NCI-H510A (cell line): ENCODE data around the gene ALK.

Experiments used
- DNase-seq: peaks from one replicate; lab custom pipeline; 2025; lab: John Stamatoyannopoulos, UW

The ALK gene

DNA sequence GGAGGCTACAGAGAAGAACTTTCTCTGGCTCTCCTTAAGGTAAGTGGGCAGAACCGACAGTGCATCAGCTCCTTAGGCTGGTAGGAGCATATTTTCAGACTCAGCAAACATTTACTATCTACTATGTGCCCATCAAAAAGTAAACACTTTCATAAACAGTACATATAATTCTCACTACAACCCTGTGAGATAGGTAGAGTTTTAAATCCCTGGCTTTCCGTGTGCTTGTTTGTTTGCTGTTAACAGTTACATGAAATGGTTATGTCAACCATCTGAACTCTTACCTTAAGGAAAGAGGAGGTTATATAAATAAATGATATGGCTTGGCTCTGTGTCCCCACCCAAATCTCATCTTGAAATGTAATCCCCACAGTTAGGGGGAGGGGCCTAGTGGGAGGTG lies 310.1 kb downstream of the ALK start:
- no peak for DNase-seq

DNA sequence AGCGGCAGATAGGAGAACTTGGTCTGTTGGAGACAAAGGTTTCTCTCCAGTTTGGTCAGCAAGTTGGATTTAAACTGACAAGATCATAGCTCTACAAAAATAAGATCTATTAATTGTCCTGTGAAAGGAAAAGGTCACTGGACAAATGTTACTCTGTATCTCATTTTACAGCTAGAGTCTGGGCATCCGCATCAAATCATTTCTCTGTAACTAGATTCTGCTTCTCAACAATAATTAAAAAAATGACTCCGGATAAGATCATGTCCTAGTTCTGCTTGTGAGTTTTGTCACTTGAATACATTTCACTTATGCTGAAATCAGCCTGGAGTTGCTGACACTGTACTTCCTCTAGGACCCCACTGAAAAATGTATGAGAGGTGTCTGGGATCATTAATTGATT lies 310.8 kb downstream of the ALK start:
- no peak for DNase-seq

DNA sequence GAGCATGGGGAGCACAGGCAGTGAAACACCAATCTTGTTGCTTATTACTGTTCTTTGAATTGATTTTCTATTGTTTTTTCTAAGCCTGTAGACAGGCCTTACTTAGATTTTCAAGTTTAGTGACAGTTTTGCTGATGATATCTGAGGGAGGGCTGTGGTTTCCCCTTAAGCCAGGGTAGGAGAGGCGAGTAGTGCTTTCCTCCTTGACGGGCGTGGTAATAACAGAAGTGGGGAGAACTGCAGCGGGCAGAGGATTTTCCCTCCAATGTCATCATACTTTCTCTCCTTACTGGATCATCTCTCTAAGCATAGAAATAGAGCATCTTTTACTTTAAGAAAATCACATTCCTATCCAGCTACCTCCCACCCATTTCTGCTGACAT lies 314.4 kb downstream of the ALK start:
- no peak for DNase-seq

DNA sequence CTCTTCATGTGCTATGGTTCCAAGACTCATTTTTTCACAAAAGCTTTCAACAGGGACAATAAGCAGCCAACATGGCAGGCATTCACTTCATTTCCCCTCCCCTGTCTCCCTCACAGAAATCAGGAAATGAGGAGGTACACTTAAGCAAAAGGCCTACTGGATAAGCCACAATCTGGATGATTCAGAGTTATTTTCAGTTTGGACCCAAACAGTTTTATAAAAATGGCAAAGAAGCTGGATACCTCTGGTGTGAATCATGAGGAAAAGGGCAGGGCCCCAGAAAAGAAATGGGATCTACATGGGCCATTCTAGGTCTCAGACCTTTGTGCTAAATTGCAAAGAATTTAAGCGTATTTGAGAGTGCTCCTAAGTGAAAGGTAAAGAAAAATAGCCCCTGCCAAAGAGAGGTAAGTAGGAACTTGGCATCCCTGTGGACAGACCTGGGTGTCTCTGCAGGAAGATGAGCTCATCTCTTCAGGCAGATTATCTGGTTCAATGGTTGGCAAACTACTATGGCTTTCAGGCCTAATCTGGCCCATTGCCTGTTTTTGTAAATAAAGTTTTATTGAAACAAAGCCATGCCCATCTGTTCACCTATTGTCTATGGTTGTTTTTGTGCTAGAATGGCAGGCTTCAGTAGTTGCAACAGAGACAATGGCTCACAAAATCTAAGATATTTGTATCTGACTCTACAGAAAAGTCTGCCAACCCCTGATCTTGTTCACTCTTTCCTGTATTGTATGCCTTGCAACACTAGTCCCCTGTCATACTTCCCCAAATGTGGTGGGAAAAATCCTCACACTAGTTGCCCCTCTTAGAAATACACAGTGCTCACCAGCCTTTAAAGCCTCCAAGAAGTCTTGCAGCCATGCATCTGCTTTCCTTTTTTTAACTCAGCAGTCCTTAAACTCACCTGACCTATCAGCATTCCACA lies 315.0 kb downstream of the ALK start:
- DNase-seq, result no peak

DNA sequence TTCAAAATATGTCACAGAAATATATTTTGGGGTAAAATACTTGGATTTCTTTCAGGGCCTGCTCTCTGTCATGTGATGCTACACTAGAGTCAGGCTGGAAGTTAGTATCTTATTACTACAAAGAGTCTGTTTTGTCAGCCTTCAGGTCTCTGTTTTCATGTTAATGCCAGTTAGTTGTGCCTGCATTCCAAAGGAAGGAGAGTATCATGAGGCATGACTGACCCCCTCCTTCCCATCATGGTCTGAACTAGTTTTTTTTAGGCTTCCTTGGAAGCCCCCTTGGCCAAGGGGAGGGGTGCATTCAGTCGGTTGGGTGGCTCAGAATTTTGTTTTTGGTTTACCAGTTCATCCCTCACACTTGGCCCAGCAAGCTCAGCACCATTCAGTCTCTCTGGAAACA lies 318.0 kb downstream of the ALK start:
- DNase-seq, result no peak

DNA sequence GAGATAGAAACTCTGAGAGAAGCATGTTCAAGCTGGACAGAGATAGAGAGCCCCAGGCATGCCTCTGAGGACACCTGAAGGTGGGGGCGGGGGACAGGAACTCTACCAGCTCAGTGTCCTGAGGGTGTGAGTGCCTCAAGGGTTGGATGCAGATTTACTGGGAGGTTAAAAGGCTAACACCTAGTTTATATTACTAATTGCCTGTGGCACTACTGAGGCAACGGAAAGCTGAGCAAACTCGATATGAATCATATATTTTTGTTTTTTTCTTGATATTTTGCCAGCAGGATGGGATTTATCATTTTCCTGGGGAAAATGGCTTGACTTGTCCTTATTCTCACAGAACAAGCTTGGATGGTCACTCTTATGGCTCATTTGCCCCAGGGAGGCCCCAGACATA lies 319.5 kb downstream of the ALK start:
- no peak for DNase-seq

DNA sequence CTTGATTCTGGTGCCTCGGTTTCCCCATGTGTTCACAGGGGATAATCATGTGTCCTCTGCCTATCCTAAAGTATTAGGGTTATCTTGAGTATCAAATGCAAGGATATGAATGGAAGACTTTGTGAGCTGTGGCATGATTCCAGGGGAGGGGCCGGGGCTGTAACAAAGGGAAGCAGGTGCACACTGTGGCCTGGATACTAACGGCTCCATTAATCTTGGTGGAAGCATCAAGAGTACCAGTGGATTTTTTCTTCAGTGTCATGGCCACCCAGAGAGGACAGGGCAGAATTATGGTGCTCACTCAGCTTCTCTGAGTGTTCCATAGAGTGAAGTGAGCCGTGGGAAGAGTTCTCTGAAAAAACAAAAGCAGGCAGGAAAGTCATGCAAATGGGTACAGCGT lies 320.1 kb downstream of the ALK start:
- no peak for DNase-seq

DNA sequence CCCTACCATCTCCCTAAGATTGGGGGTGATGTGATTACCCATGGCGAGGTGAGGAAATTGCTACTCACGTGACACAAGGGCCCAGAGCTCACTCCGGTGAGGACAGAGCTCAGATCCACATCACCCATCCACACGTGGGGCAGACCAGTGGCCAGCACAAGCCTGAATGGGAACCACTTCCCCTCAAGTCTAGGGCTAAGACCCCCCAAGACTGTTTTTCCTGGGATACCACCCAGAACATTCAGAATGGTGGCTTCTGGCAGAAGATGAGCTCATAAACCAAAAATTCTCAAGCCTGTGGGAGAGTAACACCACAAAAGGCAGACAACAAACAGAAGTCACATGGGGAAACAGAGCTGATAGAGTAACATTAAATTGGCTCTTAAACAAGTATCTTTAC lies 321.4 kb downstream of the ALK start:
- no peak for DNase-seq

DNA sequence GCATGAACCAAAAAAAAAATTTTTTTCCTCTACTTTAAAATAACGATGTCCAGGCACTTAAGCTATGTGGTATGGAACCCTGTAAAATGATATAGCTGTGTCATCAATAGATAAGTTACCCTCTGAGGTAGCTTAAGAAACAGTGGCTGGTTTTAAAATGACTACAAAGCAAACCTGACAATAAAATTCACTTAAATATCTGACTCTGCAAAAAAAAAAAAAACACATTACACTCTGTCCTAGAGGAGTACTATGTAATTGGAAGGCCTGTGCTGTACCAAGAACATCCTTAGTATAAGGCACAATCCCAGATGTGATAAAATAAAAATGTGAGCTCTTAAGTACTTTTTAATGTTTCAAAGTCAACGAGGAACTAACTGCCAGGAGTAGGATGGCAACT lies 322.4 kb downstream of the ALK start:
- DNase-seq, result no peak

DNA sequence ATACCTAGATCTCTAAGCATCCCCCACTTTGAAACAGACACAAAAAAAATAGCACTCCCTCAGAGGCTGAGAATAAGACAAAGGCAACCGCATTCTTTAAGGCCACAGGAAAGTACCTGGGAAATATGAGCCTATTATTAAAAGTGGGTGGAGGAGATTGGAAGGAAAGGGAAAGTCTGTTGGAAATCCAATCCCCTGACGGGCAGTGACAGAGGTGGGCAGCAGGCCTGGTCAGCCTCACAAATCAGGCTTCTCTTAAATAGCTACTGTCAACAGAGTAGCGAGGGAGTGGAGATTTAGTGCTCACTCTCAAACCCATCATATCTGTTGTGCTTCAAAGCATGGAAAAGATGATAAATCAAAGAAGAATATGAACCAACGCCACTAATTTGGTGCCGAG lies 324.4 kb downstream of the ALK start:
- DNase-seq, result no peak

DNA sequence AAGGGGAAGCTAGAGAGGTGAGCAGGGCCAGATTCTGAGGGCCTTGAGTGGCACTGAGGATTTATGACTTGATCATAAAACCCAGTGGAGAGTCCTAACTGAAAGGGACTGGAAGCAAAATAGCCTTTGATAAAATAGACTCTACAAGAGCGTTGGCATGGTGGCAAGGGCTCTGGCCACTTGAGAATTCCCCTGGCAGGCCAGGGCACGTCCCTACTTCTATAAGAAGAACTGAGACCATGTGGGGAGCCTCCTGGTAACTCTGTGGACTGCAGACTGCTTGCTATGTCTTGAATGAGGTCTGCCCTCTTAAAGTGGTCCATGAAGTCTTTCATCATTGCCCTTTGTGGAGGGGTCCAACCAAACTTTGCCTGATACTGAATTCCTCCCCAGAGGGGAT lies 324.8 kb downstream of the ALK start:
- DNase-seq, result peak; percentile 31

DNA sequence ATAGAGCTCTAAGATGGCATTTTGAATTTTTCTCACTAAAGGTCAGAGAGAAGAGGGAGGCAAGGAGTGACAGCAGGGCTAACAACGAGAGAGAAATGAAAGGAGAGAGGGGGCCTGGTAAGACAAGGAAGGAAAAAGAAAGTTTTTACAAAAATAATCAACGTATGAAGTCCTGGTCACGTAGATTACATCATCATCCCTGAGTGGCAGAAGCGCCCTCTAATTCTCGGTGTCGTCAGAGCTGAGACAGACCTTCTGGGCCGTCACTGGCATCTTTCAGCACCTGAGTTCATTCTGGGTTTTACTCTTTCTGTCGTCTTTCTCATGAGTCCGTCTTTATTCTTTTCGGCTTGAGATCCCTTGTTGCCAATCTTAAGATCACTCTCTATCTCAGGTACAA lies 329.8 kb downstream of the ALK start:
- DNase-seq, result no peak

DNA sequence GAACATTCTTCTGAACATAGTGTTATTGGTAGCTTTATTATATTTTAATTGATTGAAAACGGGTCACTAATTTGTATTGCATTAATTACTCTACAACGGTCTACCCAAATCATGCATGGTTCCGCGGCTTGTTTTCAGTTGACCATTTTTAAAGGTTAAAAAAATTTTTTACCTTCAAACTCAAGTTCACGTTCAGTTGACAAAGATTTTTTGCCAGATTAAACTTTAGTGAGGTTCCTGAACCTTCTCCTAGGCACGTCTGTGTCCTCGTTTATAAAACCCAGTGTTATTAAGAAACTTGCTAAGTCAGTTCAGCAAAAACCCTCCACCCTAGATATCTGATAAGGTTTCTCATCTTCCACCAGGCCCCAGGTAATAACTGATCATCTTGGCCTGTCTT lies 331.2 kb downstream of the ALK start:
- DNase-seq, result no peak

DNA sequence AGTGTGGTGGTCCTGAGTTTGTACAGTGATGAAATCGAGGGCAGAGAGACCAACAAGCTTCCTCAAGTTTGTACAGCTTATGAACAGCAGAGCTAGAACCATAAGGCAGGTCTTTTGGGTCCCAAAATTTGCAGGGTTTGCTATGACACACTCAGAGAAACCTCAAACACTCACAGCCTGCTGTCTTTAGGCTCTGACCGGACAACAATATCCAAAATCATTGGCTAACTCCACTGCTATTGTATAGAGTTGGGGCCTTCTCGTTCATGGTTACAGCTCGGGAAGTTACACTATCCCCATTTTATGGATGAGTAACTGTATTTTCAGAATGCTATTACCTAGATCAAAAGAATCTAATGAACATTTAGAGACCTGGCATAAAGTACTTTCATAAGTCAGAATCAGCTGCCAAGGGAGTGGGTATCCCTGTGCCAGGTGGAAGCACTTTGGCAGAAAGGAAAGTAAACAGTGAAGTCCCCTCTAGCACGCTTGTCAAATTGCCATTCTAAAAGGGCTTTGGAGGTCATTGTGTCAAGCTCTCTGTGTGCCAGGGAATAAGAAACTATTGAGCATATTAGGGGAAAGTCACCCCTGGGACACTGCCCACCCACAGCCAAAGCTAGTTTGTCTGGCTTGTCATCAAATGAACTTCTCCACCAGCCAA lies 331.8 kb downstream of the ALK start:
- no peak for DNase-seq

DNA sequence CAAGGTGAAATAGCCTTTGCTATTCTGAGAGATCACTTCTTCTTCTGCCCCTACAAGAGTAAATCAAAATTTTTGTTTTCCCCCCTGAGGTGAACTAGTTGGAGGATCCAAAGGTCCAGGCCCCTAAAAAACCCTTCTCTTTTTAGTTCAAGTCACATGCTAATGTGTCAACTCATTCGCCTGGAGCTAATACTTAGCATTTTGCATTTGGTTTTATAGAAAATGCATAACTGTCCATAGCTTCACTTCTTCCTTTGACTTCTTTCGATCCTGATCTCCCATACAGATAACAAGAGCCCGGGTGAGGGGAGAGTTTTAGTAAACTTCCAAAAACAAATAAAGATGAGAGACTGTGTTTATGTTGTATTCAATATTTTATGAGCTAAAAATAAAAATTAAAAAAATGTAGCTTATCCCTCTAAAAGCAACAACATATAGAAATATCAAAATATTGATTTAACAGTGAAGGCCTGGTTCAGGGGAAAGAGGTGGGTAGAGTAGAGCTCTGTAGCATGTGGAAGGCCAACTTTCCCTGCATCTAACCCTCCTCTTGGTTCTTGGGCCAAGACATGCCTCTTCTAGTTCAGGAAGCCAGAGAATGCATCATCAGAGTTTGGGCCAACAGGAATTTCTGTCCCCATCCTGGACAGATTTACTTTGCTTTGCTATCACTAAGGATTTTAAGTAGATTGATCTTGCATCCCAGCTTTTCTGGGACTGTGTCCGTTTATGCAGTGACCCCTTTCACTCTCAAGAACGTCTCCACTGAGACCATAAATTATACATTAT lies 333.8 kb downstream of the ALK start:
- no peak for DNase-seq

DNA sequence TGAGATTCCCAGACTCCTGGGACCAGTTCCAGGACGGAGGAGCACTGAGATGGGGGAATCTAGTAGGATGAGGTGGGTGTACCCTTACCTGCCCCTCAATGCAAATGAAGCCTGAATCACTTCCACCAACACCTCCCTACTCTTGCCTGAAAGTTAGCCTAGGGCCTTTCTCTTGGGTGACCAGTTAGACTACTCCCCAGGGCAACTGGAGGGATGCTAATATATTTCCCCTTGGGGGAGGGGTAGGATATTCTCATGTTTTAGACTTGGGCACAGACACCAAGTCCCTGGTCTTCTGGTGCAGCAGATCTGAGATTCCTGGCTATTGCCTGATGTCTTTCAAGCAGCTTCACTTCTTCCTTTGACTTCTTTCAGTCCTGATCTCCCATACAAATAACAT lies 334.5 kb downstream of the ALK start:
- DNase-seq, result no peak

DNA sequence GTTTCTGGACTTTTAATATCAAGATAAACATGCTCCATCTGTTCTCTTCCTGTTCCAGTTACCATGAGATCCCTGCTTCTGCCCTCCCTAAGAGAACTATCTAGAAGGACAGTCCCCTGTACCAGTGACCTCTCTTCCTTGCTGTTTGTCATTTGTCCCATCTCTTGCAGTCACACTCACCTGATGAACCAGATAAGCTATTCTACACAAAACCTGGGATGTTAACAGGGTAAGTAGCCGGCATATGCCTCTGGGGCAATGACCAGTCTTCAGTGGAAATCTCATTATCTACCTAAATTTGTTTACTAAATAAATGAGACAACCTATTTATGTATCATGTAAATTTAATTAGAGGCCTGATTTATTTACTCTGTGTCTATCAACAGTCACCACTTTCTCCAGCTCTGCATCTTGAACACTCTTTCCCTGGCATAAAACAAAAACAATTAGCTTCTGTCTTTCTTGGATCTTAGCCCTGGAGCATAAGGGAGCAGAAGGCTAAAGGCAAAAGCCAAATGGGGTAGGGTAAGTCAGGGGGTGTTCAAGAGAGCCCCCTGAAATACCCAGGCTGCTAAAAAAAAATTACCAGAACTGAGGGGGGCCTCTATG lies 337.7 kb downstream of the ALK start:
- no peak for DNase-seq

DNA sequence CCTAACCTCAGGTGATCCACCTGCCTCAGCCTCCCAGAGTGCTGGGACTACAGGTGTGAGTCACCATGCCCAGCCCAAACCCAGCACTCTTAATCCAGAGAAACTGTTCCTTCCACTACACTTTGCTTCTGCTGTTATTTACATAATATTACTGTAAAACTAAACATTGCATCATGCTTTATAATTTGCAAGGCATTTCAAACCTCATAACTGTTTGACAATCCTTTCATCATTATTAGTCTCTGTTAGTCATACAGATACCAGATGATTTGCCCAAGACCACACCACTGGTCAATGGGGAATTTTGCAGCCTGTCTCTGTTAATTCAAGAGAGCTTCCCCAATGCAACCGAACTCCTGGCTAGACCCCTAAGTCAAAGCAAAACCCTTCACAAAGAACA lies 338.3 kb downstream of the ALK start:
- DNase-seq, result no peak

DNA sequence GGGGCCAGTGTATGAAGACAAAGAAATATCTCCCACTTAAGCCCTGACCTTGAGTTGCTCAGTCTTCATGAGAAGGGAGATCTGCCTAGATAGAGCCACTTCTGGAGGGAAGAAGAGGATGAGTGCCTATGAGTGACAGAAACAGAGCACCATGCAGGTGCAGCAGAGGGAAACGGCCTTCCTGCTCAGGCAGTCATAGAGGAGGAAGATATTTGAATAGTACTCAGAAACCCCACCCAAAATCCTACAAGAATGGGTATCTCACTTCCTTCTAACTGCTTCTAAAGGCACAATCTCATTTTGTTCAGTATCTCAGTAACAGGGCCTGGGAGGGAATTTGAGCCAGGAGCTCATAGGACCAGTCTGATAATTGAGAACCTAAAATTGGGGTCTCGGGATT lies 339.3 kb downstream of the ALK start:
- DNase-seq, result no peak

DNA sequence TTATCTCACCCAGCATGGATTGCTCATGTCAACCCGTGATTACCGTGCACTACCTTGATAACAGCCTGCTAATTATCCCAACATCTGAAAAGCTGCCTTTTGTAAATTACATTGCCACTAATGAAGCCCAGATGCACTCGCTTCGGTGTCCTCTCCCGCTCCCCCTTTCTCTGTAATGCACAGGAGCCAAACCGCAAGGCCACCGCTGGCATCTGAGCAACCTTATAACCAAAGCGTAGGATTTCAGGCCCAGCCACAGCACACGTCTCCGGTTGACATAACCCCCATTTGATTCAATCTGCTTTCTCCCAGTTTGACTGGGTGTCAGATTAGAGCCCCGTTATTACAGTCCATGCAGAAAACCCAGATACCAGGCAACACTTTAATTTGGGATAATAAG lies 341.2 kb downstream of the ALK start:
- no peak for DNase-seq

DNA sequence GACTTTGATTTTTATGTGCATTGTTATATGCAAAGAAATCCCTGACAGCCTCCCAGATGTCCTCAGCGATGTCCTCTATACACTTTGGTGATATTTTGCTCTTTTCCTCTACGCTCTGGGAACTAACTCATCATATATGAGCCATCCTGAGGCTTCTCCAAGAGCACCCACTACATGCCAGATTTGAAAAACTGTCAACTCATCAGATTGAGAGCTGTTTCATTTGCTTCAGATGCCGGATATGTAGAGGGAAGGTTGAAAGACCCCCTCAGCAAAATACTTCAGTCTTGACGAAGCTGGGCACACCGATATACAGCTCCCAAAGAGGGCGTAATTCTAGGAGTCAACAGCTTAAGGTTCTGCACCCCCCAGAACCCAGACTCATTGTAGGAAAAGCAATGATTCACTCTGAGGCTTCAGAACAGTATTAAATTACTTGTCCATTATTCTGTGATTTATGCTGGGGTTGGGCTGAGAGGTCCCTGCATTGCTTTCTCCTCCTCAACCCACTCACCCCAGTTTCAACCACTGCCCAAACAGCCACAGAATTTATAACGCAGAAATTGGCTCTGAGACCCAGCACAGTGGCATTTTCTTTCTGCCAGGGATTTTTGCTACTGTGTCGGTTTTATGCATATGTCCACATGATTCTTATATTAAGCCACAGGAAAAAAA lies 341.8 kb downstream of the ALK start:
- DNase-seq, result no peak

DNA sequence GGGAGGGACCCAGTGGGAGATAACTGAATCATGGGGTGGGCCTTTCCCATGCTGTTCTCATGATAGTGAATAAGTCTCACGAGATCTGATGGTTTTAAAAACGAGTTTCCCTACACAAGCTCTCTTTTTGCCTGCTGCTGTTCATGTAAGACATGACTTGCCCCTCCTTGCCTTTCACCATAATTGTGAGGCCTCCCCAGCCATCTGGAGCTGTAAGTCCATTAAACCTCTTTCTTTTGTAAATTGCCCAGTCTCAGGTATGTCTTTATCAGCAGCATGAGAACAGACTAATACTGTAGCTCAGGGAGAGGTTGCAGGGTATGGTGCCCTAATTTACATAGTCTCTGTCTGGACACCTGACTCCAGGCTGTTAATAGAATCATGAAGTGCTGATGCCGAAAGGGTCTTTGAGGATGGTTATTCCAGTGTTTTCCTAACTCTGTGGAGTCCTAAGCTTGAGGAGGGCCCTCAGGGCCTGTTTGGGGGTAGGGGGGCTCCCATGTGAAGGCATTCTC lies 343.2 kb downstream of the ALK start:
- no peak for DNase-seq
